GM21447 (cell line): ENCODE data around the gene C9orf43.
"Not testable (repeated sequence)": the region's sequence is repeated elsewhere in the genome, so short reads cannot be mapped to it uniquely, and the experiment has no call there.

ENCODE experiments used
- ATAC-seq: cut with Tn5 transposase; IDR thresholded peaks from one replicate; pipeline ENCODE4 v1.9.1; 2021; ENCODE audit not compliant: unreplicated experiment

C9orf43 gene

GRCh38 chr9:113409481-113409880 is 1.1 kb upstream of the C9orf43 start:
- no peak for ATAC-seq

GRCh38 chr9:113409883-113410206 is 702 bp upstream of the C9orf43 start:
- peak; percentile 2 for ATAC-seq

GRCh38 chr9:113416149-113416721 is 5.7 kb downstream of the C9orf43 start:
- peak; percentile 99 for ATAC-seq

- no peak for ATAC-seq
Measured at GRCh38 chr9:113417370-113417769, 6.8 kb downstream of the C9orf43 start.

GRCh38 chr9:113421726-113422125 is 11.2 kb downstream of the C9orf43 start:
- no peak for ATAC-seq

GRCh38 chr9:113425072-113425471 is 14.5 kb downstream of the C9orf43 start:
- ATAC-seq = no peak

GRCh38 chr9:113426701-113427100 is 16.2 kb downstream of the C9orf43 start:
- no peak for ATAC-seq

- no peak for ATAC-seq
Measured at GRCh38 chr9:113427629-113428028, 17.1 kb downstream of the C9orf43 start.

DNA sequence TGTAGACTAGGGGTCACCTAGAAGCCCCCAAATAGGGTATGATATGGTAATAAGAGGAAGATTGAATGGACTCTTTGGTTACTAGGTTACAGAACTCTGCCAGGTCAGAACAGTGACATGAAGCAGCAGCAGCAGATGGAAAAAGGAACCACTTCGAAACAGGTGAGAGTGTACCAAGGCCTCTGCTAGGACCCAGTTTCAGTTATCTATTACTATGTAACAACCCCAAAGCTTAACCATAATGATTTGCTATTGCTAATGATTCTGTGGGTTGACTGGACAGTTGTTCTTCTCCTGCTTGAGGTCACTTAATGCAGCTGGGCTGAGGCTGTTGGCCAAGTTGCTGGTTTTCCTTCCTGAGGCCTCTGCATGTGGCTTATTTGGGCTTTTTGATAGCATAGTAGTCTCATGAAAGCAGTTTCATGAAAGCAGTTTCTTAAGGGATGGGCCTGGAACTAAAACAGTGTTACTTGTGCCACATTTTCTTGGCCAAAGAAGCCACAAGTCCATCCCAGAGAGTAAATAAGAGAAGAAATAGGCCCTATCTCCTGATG is 17.6 kb downstream of the C9orf43 start:
- no peak for ATAC-seq

- ATAC-seq = no peak
Measured at GRCh38 chr9:113431191-113431590, 20.6 kb downstream of the C9orf43 start.

DNA sequence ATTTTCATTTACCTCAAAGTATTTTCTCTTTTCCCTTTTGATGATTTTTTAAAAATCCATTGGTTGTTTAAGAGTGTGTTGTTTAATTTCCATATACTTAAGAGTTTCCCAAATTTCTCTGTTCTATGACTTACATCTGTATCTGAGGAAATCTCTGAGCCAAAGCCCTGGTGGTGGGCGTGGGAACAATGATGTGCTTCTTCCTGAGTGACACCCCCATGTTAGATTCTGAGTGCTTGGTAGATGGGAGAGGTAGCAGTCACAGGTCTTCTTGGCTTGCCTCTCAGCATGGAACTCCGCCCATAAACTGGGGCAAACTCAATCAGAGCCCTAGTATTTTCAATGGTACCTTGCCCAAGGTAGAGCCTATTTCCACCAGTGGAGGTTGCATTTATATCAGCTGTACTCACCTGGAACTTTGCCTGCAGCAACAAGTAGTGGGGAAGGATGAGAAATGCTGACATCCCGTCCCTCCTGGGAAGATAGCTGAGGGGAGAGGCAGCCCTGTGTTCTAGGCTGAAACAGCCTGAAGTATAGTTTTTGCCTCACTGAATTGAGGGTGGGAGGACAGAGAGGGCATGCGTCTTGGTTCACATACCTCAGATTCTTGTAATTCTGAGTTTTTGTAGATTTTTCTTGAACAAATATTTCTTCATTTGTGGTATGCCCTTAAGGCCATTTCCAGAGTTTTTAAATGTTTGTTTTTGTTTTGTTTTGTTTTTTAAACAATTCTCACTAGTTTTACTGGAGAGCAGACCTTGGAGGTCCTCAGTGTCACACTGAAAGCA is 26.4 kb downstream of the C9orf43 start:
- ATAC-seq = no peak

DNA sequence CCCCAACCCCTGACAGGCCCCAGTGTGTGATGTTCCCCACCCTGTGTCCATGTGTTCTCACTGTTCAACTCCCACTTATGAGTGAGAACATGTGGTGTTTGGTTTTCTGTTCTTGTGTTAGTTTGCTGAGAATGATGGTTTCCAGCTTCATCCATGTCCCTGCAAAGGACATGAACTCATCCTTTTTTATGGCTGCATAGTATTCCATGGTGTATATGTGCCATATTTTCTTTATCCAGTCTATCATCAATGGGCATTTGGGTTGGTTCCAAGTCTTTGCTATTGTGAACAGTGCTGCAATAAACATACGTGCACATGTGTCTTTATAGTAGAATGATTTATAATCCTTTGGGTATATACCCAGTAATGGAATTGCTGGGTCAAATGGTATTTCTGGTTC is 27.2 kb downstream of the C9orf43 start:
- not testable (repeated sequence) for ATAC-seq

GRCh38 chr9:113444736-113445135 is 34.2 kb downstream of the C9orf43 start:
- no peak for ATAC-seq

DNA sequence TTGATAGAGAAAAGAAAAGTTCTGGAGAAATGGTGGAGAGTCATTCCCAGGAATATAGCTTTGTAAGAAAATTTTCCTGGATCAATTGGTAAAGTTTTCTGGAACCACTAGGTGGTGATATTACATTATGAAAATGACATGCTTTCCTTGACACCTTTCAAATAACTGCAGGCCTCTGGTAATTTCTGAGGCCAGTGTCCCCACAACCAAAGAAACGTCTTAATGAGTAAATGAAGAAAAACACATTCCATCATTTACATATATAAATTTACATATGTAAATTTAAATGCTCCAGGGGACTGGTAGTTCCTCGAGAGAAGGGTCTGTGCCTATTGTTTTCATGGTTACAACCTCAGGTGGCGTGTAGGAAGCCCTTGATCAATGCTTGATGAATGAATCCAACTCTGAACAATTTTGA is 35.8 kb downstream of the C9orf43 start:
- ATAC-seq = no peak

GRCh38 chr9:113449376-113449775 is 38.8 kb downstream of the C9orf43 start:
- no peak for ATAC-seq

- no peak for ATAC-seq
Measured at GRCh38 chr9:113452113-113452605, 41.6 kb downstream of the C9orf43 start.

- no peak for ATAC-seq
Measured at GRCh38 chr9:113454914-113455761, 44.6 kb downstream of the C9orf43 start.

DNA sequence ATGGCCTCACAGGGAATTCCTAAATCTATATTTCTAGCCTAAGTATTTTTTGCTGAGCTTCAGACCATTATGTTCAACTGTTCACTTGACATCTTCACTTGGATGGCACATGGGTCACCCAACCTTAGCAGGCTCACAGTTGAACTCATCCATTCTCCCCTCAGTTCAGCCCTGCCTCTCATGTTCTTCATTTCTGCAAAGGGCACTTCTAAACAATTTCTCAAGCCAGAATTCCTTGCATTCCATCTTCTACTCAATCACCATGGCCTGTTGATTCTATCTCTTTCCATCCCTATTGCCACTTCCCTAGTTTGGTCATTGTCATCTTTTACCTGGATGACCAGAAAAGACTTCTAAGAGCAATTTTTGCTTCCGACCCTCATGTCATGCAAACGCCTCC is 45.7 kb downstream of the C9orf43 start:
- no peak for ATAC-seq

DNA sequence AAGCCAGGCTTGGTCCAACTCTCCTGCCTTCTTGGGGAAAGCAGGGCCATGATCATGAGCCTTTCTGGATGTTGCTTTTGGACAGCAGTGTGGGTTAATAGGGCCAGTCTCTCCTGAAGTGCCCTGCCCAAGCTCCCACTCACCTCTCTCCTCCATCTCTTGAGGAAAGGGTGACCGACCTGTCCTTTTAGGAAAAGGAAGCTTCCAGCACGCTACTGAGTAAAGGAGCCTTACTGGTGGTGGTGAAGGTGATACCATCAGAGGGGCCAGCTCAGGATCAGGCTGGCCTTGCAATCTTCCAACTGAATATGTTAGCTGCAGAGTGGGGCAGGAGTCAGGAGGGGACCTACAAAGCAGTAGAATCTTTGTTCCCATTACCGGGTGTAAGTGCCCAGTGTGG is 50.7 kb downstream of the C9orf43 start:
- no peak for ATAC-seq

- ATAC-seq = no peak
Measured at GRCh38 chr9:113461943-113462342, 51.4 kb downstream of the C9orf43 start.

DNA sequence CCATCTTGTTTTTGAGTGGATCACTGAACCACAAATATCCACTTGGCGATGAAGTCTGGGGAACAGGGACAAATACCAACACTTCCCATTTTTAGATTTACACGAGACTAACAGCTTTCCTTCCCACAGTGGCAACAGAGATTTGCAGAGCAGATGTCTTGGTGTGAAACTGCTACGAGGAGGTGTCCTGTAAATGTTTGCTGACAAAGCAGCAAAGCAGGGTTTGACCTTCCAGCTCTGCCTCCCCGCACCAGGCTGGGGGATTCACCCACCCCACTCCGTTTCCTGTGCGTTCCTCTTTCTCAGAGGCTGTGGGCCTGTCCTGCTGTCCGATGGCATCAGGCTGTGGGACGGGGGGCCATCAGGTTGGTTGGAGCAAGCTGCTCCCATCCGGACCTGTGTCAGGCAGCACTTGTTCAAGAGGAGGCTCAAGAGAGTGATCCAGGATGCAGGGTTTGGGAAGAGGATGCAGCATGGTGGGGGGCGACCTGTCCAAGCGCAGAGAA is 52.3 kb downstream of the C9orf43 start:
- no peak for ATAC-seq
